Neural cell (in vitro differentiated cells): ENCODE measurements around the gene DBX2. TPM values are rescaled to one million over a fixed set of nuclear protein-coding genes. Genes with fewer than 3 reads are reported as not detected.
A peak's percentile ranks its signal among the peaks of the same experiment; 100 is the strongest.

ENCODE experiments used
- H2AFZ ChIP-seq: fragments of 200-600, 300-800 bp; sonication (generic), shearing (Covaris generic); 2 replicates; pipeline ENCODE4 v1.6.0; 2014; ENCODE audit warnings: low read depth, mild to moderate bottlenecking, antibody characterized with exemption, low read length, moderate library complexity
- H3F3A ChIP-seq: fragments of 200-600 bp; shearing (Covaris generic); 2 replicates; pipeline ENCODE4 v1.6.1; 2016; ENCODE audit warnings: mild to moderate bottlenecking, moderate library complexity, mixed read lengths, antibody characterized with exemption, low read length; ENCODE audit not compliant: insufficient read depth, poor library complexity, severe bottlenecking
- H3K27ac ChIP-seq: fragments of 200-600, 300-800 bp; sonication (generic), shearing (Covaris generic); 2 replicates; pipeline ENCODE4 v1.5.1; 2014; ENCODE audit warnings: mild to moderate bottlenecking, low read length, moderate library complexity
- H3K27me3 ChIP-seq: fragments of 300-800, 200-600 bp; sonication (generic), shearing (Covaris generic); 2 replicates; pipeline ENCODE4 v1.6.0; 2014; ENCODE audit warnings: mild to moderate bottlenecking, low read depth, low read length, moderate library complexity; ENCODE audit not compliant: insufficient read depth
- H3K36me3 ChIP-seq: fragments of 300-800, 200-600 bp; sonication (generic), shearing (Covaris generic); 2 replicates; pipeline ENCODE4 v1.5.1; 2014; ENCODE audit warnings: mild to moderate bottlenecking, antibody characterized with exemption, low read length, moderate library complexity; ENCODE audit not compliant: insufficient read depth
- H3K4me2 ChIP-seq: fragments of 300-800, 200-600 bp; sonication (generic), shearing (Covaris generic); 2 replicates; pipeline ENCODE4 v1.6.0; 2014; ENCODE audit warnings: mild to moderate bottlenecking, low read length
- H3K4me3 ChIP-seq: fragments of 300-800, 200-600 bp; sonication (generic), shearing (Covaris generic); 2 replicates; pipeline ENCODE4 v1.5.1; 2014; ENCODE audit warnings: mild to moderate bottlenecking, low read length, moderate library complexity
- H3K79me2 ChIP-seq: fragments of 200-600 bp; shearing (Covaris generic); replicated peaks from 2 replicates; pipeline ENCODE4 v1.6.0; 2014; ENCODE audit warnings: mild to moderate bottlenecking, low read length, moderate library complexity; ENCODE audit not compliant: insufficient read depth
- H3K9ac ChIP-seq: fragments of 300-800, 200-600 bp; sonication (generic), shearing (Covaris generic); 2 replicates; pipeline ENCODE4 v1.6.1; 2016; ENCODE audit warnings: mild to moderate bottlenecking, low read length, mixed read lengths
- H3K9me2 ChIP-seq: fragments of 200-600 bp; shearing (Covaris generic); 2 replicates; pipeline ENCODE4 v1.6.1; 2016; ENCODE audit warnings: mild to moderate bottlenecking, low read length, mixed read lengths; ENCODE audit not compliant: insufficient read depth
- H3K9me3 ChIP-seq: fragments of 200-600, 300-800 bp; sonication (generic), shearing (Covaris generic); 2 replicates; pipeline ENCODE4 v1.6.1; 2016; ENCODE audit warnings: mild to moderate bottlenecking, mixed run types, low read length, moderate library complexity, mixed read lengths
- H4K20me1 ChIP-seq: fragments of 200-600 bp; shearing (Covaris generic); 2 replicates; pipeline ENCODE4 v1.6.1; 2016; ENCODE audit warnings: mild to moderate bottlenecking, mixed run types; ENCODE audit not compliant: insufficient read depth
- EP300 ChIP-seq: fragments of 450-650 bp; conservative IDR thresholded peaks from 2 replicates; pipeline ENCODE4 v1.6.1; 2014; ENCODE audit warnings: antibody characterized with exemption, mild to moderate bottlenecking, moderate library complexity; ENCODE audit not compliant: poor library complexity, severe bottlenecking
- EZH2 ChIP-seq: fragments of 200-600, 300-800 bp; shearing (Covaris generic), sonication (generic); IDR thresholded peaks from 2 replicates; pipeline ENCODE4 v1.6.1; 2014; ENCODE audit warnings: antibody characterized with exemption, low read length, borderline replicate concordance, mild to moderate bottlenecking; ENCODE audit not compliant: insufficient read depth, poor library complexity, severe bottlenecking
- MXI1 ChIP-seq: fragments of 450-650 bp; conservative IDR thresholded peaks from 2 replicates; pipeline ENCODE4 v1.6.1; 2014; ENCODE audit warnings: antibody characterized with exemption, mild to moderate bottlenecking; ENCODE audit not compliant: poor library complexity, severe bottlenecking
- POLR2AphosphoS5 ChIP-seq: IDR thresholded peaks from 2 replicates; pipeline ENCODE4 v1.6.1; 2012
- RAD21 ChIP-seq: fragments of 450-650 bp; conservative IDR thresholded peaks from 2 replicates; pipeline ENCODE4 v1.6.1; 2014; ENCODE audit warnings: antibody characterized with exemption, mild to moderate bottlenecking, moderate library complexity
- SMC3 ChIP-seq: fragments of 450-650 bp; conservative IDR thresholded peaks from 2 replicates; pipeline ENCODE4 v1.6.1; 2014; ENCODE audit warnings: antibody characterized with exemption, mild to moderate bottlenecking, moderate library complexity; ENCODE audit not compliant: poor library complexity
- TAF1 ChIP-seq: IDR thresholded peaks from 2 replicates; pipeline ENCODE4 v1.6.1; 2012; ENCODE audit warnings: low read depth
- polyA plus RNA-seq: library from polyadenylated mRNA; depleted of rRNA; stranded (reverse); fragments of >200 nt; gene quantifications from 2 replicates; pipeline ENCODE4 v1.2.3, GENCODE V29; 2014
- TF ChIP-seq, protein P1 (sequence below): IDR thresholded peaks from 2 replicates; pipeline ENCODE4 v1.6.1; 2012; ENCODE audit warnings: borderline replicate concordance
- TF ChIP-seq, protein P2 (sequence below): fragments of 450-650 bp; IDR thresholded peaks from 2 replicates; pipeline ENCODE4 v1.5.1; 2014; ENCODE audit warnings: antibody characterized with exemption, mild to moderate bottlenecking, moderate library complexity; ENCODE audit not compliant: poor library complexity, severe bottlenecking

Gene DBX2
- polyA plus RNA-seq, 1 donor from 2014 or later, result 0.07 TPM

DNA sequence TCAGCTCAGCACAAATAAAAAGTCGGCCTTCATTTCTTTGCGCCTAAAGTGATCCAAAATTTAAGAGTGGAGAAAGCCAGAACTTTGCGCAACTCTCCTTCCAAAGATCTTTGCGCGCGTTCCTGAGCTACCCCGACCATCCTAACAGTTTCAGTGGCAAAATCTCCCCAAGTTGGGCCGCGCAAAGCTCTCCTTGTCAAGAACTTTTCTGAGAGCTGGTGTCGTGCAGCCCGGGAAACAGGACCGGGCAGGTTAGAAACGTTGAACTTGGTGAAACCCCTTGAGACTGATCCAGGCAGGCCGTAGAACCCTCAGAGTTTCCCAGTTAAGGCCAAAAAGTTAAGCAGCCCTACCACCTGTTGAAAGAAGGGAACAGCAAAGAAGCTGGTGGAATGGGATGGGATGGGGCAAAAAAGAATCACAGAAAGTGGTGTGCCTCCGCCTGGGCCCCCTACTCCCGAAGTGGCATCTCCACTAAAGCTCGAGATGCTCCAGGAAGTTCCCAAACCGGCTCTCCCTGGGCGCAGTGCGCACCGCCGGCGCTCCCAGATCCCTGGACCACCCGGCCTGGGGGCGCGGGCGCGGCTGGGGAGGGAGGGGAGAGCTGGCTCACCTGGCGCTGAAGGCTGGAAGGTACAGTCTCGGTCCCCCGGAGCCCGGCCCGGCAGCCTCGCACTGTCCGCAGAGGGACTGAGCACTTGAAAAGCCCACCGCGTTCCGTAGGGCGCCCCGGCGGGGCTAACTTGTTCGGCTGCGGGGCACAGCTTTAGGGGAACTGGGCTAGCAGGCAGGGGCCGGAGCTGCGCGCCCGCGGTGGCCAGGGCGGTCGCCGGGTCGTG, 768 bp downstream of the DBX2 start:
- Histone ChIP-seq H3K36me3 (no peaks in the 10 kb centered on the region), H3K4me3 (peak overlapping the region; percentile 70), H3K27me3 (peaks cover 44% of the 10 kb centered on the region), H2AFZ (no peak overlapping the region), H3K9me2 (no peaks in the 10 kb centered on the region), H3K4me2 (no peak overlapping the region), H3K9me3 (no peaks in the 10 kb centered on the region), H3F3A (no peaks in the 10 kb centered on the region), H3K9ac (no peak overlapping the region), H3K79me2 (no peaks in the 10 kb centered on the region), H4K20me1 (no peaks in the 10 kb centered on the region), H3K27ac (no peak overlapping the region)
- TF ChIP-seq RAD21 (no peak), EZH2 (no peak), TAF1 (no peak), SMC3 (no peak), EP300 (no peak), POLR2AphosphoS5 (no peak), MXI1 (no peak)
- TF ChIP-seq, protein P1, sequence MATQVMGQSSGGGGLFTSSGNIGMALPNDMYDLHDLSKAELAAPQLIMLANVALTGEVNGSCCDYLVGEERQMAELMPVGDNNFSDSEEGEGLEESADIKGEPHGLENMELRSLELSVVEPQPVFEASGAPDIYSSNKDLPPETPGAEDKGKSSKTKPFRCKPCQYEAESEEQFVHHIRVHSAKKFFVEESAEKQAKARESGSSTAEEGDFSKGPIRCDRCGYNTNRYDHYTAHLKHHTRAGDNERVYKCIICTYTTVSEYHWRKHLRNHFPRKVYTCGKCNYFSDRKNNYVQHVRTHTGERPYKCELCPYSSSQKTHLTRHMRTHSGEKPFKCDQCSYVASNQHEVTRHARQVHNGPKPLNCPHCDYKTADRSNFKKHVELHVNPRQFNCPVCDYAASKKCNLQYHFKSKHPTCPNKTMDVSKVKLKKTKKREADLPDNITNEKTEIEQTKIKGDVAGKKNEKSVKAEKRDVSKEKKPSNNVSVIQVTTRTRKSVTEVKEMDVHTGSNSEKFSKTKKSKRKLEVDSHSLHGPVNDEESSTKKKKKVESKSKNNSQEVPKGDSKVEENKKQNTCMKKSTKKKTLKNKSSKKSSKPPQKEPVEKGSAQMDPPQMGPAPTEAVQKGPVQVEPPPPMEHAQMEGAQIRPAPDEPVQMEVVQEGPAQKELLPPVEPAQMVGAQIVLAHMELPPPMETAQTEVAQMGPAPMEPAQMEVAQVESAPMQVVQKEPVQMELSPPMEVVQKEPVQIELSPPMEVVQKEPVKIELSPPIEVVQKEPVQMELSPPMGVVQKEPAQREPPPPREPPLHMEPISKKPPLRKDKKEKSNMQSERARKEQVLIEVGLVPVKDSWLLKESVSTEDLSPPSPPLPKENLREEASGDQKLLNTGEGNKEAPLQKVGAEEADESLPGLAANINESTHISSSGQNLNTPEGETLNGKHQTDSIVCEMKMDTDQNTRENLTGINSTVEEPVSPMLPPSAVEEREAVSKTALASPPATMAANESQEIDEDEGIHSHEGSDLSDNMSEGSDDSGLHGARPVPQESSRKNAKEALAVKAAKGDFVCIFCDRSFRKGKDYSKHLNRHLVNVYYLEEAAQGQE, result no peak
- TF ChIP-seq, protein P2, sequence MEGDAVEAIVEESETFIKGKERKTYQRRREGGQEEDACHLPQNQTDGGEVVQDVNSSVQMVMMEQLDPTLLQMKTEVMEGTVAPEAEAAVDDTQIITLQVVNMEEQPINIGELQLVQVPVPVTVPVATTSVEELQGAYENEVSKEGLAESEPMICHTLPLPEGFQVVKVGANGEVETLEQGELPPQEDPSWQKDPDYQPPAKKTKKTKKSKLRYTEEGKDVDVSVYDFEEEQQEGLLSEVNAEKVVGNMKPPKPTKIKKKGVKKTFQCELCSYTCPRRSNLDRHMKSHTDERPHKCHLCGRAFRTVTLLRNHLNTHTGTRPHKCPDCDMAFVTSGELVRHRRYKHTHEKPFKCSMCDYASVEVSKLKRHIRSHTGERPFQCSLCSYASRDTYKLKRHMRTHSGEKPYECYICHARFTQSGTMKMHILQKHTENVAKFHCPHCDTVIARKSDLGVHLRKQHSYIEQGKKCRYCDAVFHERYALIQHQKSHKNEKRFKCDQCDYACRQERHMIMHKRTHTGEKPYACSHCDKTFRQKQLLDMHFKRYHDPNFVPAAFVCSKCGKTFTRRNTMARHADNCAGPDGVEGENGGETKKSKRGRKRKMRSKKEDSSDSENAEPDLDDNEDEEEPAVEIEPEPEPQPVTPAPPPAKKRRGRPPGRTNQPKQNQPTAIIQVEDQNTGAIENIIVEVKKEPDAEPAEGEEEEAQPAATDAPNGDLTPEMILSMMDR, result no peak

DNA sequence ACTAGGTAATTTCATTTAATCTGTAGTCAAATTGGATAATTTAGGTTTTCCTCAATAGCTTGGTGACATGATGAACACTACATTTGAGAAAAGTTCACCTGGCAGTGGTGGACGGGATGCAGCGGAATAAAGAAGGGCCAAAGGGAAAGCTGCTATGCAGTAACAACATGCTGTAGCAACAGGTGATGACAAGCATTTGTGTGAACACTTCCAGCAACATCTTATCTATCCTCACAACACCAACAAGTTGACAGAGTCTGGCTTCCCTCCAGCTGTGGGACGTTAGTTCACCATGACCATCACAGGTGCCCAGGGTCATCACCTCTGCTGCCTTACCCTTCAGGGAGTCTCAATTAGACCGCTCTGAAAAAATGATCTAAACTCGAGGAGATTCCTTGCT, 8.3 kb downstream of the DBX2 start:
- no peaks in the 10 kb centered on the region for H4K20me1 ChIP-seq
- no peaks in the 10 kb centered on the region for H3K9me3 ChIP-seq
- H3K9ac ChIP-seq, result no peak overlapping the region
- H3K4me2 ChIP-seq, result no peak overlapping the region
- H2AFZ ChIP-seq, result no peak overlapping the region
- H3K4me3 ChIP-seq, result no peak overlapping the region
- H3K9me2 ChIP-seq, result no peaks in the 10 kb centered on the region
- no peaks in the 10 kb centered on the region for H3K79me2 ChIP-seq
- TF ChIP-seq SMC3 (no peak), EZH2 (no peak), TAF1 (no peak), MXI1 (no peak), RAD21 (no peak), EP300 (no peak), POLR2AphosphoS5 (no peak)
- TF ChIP-seq, protein P1, result no peak
- TF ChIP-seq, protein P2, result no peak
- H3K27ac ChIP-seq, result no peak overlapping the region
- H3F3A ChIP-seq, result no peaks in the 10 kb centered on the region
- H3K27me3 ChIP-seq, result no peaks in the 10 kb centered on the region
- H3K36me3 ChIP-seq, result no peaks in the 10 kb centered on the region
